GM12801 (cell line): ENCODE measurements around the gene TIGD4.

ENCODE experiments used
- CTCF ChIP-seq: IDR thresholded peaks from one replicate; pipeline ENCODE4 v1.5.1; 2011; ENCODE audit warnings: control low read depth; ENCODE audit not compliant: insufficient read length; ENCODE audit errors: extremely low read depth

TIGD4 gene

DNA sequence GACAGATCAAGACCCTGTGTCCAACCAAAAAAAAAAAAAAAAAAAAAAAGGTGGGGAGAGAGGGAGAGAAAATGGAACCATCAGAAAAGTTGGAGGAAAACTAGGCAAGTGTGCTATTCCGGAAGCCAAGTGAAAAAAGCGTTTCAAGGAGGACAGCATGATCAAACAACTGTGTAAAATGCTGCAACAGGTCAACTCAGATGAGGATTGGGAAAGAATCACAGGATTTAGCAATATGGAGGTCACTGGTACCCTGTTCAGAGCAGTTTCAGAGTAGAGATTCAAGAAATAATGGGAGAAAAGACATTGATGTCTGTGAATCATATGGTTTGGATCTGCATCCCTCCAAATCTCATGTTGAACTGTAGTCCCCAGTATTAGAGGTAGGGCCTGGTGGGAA lies 47.5 kb downstream of the TIGD4 start:
- TF ChIP-seq CTCF = no peak

DNA sequence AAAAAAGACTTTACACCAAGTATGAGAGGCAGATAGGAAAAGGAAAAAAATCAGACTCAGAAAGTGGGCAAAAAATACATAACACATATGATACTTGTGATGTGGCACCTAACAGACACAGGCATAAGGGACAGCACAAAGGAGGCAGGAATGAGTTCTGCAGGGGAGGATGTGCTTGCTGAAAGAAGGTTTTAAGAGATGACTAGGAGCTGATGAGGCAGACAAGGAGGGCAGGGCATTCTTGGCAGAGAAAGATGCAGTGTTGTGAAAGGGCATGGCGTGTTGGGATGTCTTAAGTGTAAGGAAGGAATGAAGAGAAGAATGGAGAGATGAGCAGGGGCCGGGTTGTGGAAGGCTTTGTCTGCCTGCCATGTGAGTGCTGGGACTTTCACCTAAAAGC lies 50.1 kb downstream of the TIGD4 start:
- no peak for TF ChIP-seq CTCF

GRCh38 chr4:152728343-152728742 lies 51.2 kb downstream of the TIGD4 start:
- no peak for TF ChIP-seq CTCF

DNA sequence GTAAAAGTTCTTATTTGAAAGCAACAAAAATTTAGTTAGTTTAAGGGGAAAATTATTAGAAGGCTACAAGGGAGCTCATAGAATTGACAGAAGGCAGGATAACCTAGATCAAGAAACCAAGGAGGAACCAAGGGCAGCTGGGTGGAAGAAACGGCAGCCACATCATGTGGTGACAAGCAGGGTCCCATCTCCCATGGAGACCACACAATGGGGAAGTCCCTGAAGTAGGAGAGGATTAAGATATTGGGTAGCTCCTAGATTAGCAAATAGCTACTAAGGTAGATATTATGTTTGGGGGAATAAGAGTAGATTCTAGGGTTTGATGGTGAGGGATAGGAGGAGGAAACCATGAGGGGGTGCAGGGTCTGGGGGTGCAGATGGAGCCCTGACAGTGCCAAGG lies 51.7 kb downstream of the TIGD4 start:
- TF ChIP-seq CTCF = no peak

- no peak for TF ChIP-seq CTCF
These were observed 55.0 kb downstream of the TIGD4 start for GRCh38 chr4:152724494-152724893.

DNA sequence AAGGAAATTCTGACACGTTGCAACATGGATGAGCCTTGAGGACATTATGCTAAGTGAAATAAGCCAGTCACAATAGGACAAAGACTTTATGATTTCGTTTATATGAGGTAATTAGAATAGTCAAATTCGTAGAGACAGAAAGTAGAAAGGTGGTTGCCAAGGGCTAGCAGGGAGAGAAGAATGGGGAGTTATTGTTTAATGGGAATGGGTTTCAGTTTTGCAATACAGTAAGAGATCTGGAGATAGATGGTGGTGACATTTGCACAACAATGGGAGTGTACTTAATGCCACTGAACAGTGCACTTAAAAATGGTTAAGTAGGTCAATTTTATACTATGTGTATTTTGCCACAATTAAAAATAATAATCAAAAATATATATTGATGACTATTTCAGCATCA lies 56.3 kb downstream of the TIGD4 start:
- no peak for TF ChIP-seq CTCF

GRCh38 chr4:152719801-152720556 lies 59.6 kb downstream of the TIGD4 start:
- TF ChIP-seq CTCF = no peak
